PC-9 (cell line): Measurements from ENCODE around the gene TANC2.

Experiments
- CTCF ChIP-seq: fragments of 200-600 bp; sonication (generic); conservative IDR thresholded peaks from 2 replicates; pipeline ENCODE4 v1.6.1; 2017; ENCODE audit warnings: mixed run types, antibody characterized with exemption, mild to moderate bottlenecking, moderate library complexity
- EZH2 ChIP-seq: fragments of 200-600 bp; sonication (generic); IDR thresholded peaks from 2 replicates; pipeline ENCODE4 v1.8.0; 2017; ENCODE audit warnings: antibody characterized with exemption, low read depth

GRCh38 chr17:62920300-62920699 is 45.7 kb upstream of the TANC2 start:
- no peak for TF ChIP-seq EZH2
- no peak for TF ChIP-seq CTCF
